SU-DHL-6 (cell line): ENCODE measurements around the gene SRL.

Experiments
- H2AFZ ChIP-seq: fragments of 200-600 bp; sonication (generic); 2 replicates; pipeline ENCODE4 v1.6.1; 2014; ENCODE audit warnings: low read depth, mild to moderate bottlenecking, moderate library complexity, mixed read lengths, antibody characterized with exemption, low read length; ENCODE audit not compliant: severe bottlenecking
- H3F3A ChIP-seq: fragments of 200-600 bp; shearing (Covaris generic); 2 replicates; pipeline ENCODE4 v1.6.0; 2016; ENCODE audit warnings: antibody characterized with exemption, mild to moderate bottlenecking; ENCODE audit not compliant: insufficient read depth
- H3K27ac ChIP-seq: fragments of 200-600 bp; sonication (generic); 2 replicates; pipeline ENCODE4 v1.5.1; 2016; ENCODE audit warnings: low read depth, mild to moderate bottlenecking, low read length, moderate library complexity, mixed read lengths
- H3K27me3 ChIP-seq: fragments of 200-600 bp; sonication (generic), shearing (Covaris generic); 2 replicates; pipeline ENCODE4 v1.6.0; 2014; ENCODE audit warnings: mild to moderate bottlenecking, low read length
- H3K36me3 ChIP-seq: fragments of 200-600 bp; sonication (generic); 2 replicates; pipeline ENCODE4 v1.6.1; 2014; ENCODE audit warnings: mild to moderate bottlenecking, low read length, mixed read lengths
- H3K4me2 ChIP-seq: fragments of 300-600, 200-600 bp; shearing (Covaris generic), sonication (generic); 2 replicates; pipeline ENCODE4 v1.6.0; 2014; ENCODE audit warnings: low read length, low read depth, mild to moderate bottlenecking; ENCODE audit not compliant: poor library complexity, severe bottlenecking
- H3K4me3 ChIP-seq: fragments of 200-600 bp; sonication (generic); 2 replicates; pipeline ENCODE4 v1.5.1; 2014; ENCODE audit warnings: antibody characterized with exemption, low read length, mild to moderate bottlenecking, mixed read lengths; ENCODE audit not compliant: insufficient read depth, poor library complexity, severe bottlenecking
- H3K79me2 ChIP-seq: fragments of 200-600 bp; sonication (generic); 2 replicates; pipeline ENCODE4 v1.6.1; 2014; ENCODE audit warnings: mild to moderate bottlenecking, low read length, moderate library complexity; ENCODE audit not compliant: insufficient read depth
- H3K9ac ChIP-seq: fragments of 200-600 bp; sonication (generic); 2 replicates; pipeline ENCODE4 v1.7.0; 2014; ENCODE audit warnings: mild to moderate bottlenecking, low read length
- H3K9me2 ChIP-seq: fragments of 200-600 bp; sonication (generic); replicated peaks from 2 replicates; pipeline ENCODE4 v1.6.1; 2014; ENCODE audit warnings: low read length; ENCODE audit not compliant: insufficient read depth
- H3K9me3 ChIP-seq: fragments of 200-600 bp; sonication (generic); 2 replicates; pipeline ENCODE4 v1.6.1; 2014; ENCODE audit warnings: low read length, mixed read lengths; ENCODE audit not compliant: insufficient read depth
- H4K20me1 ChIP-seq: fragments of 200-600 bp; sonication (generic); 2 replicates; pipeline ENCODE4 v1.6.1; 2014; ENCODE audit warnings: low read depth, mild to moderate bottlenecking, antibody characterized with exemption, low read length, moderate library complexity, mixed read lengths
- CTCF ChIP-seq: fragments of 200-600 bp; sonication (generic); IDR thresholded peaks from one replicate; pipeline ENCODE4 v1.5.1; 2017; ENCODE audit warnings: antibody characterized with exemption, mild to moderate bottlenecking, low read length, moderate library complexity; ENCODE audit not compliant: insufficient read depth, poor library complexity, severe bottlenecking
- EZH2phosphoT487 ChIP-seq: fragments of 200-600 bp; sonication (generic), shearing (Covaris generic); conservative IDR thresholded peaks from 2 replicates; pipeline ENCODE4 v1.6.1; 2018; ENCODE audit warnings: mild to moderate bottlenecking, antibody characterized with exemption, low read length, moderate library complexity, mixed read lengths

SRL gene

DNA sequence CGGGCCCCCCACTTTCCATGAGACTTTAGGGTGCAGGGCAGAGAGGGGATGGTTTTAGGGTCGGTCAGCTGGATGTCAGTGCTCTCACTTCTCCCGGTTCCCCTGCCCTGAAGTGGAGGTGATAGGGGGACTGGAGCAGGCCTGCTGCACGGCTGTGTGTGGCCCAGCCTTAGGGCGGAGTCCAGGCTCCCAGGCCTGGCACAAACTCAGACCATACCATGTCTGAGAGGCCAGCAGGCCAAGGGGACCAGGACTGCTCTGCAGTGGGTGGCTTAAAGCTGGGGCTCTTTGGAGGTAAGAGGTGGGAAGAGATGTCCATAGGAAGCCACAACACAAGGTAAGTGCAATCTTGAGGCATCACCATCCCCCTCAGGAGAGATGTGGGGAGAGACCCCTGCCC is 22.7 kb upstream of the SRL start:
- Histone ChIP-seq H3K9me3 (no peaks in the 10 kb centered on the region), H3K9me2 (no peaks in the 10 kb centered on the region), H2AFZ (no peak overlapping the region), H3K79me2 (peaks cover 62% of the 10 kb centered on the region), H3K36me3 (0 out of 2 replicates have a peak, but pooled peaks cover 2% of the 10 kb centered on the region), H4K20me1 (no peaks in the 10 kb centered on the region), H3K4me2 (no peak overlapping the region), H3K27me3 (no peaks in the 10 kb centered on the region), H3K4me3 (no peak overlapping the region), H3K9ac (no peak overlapping the region), H3F3A (no peaks in the 10 kb centered on the region), H3K27ac (no peak overlapping the region)
- TF ChIP-seq CTCF = no peak

DNA sequence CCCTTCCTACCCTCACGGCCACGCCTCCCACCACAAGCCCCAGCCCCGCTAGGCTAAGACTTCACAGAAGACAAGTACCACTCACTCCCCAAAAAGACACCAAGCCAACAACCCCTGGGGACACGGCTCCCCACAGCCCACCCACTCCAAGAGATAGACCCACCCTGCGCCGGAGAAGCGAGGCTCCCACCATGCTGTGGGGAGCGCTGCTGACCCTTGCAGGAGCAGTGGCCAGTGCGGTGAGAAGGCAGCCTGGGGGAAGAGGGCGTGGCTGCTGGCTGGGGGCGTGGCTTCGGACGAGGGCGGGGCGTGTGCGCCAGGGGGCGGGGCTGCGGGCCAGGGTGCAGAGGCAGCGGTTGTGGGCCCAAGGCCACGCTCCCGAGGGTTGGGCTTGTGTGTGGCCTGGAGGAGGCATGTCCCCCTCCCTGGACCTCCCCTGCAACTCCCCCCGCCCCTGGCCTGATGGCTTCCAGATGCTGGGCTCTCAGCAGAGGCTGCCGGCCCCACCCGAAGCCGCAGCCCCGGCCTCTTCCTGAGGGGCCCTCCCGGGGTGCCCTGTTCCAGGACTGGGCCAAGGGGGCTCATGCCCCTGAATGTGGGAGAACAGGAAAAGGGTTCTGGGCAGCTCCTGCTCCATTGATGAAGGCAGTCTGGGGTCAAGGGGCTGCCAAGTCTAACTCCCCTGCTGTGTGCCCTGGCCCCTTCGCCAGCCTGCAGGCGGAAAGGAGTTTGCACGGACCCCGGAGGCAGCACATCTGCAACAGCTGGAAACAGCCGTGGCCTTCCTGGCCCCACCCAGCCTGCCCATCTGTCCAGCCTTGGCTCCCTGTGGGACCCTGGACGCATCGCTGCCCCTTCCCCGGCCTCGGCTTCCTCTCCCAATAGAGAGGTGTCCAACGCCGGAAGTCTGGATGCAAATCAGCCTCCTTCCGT is 21.9 kb upstream of the SRL start:
- Histone ChIP-seq H3K79me2 (peaks cover 56% of the 10 kb centered on the region), H3K9me3 (no peaks in the 10 kb centered on the region), H4K20me1 (no peaks in the 10 kb centered on the region), H3K4me3 (no peak overlapping the region), H3K36me3 (0 out of 2 replicates have a peak, but pooled peaks cover 2% of the 10 kb centered on the region), H3K27me3 (no peaks in the 10 kb centered on the region), H3K27ac (no peak overlapping the region), H3F3A (no peaks in the 10 kb centered on the region), H3K4me2 (no peak overlapping the region), H2AFZ (no peak overlapping the region), H3K9me2 (no peaks in the 10 kb centered on the region), H3K9ac (no peak overlapping the region)
- TF ChIP-seq EZH2phosphoT487 (no peak), CTCF (no peak)

- Histone ChIP-seq H3K9ac (no peak overlapping the region), H3K4me2 (no peak overlapping the region), H3F3A (no peaks in the 10 kb centered on the region), H3K27me3 (no peaks in the 10 kb centered on the region), H3K9me2 (no peaks in the 10 kb centered on the region), H3K36me3 (0 out of 2 replicates have a peak, but pooled peaks cover 2% of the 10 kb centered on the region), H3K4me3 (no peak overlapping the region), H3K9me3 (no peaks in the 10 kb centered on the region), H3K27ac (no peak overlapping the region), H3K79me2 (peaks cover 42% of the 10 kb centered on the region), H2AFZ (no peak overlapping the region), H4K20me1 (no peaks in the 10 kb centered on the region)
- TF ChIP-seq EZH2phosphoT487 (no peak), CTCF (no peak)
Observed at GRCh38 chr16:4262303-4262835, 20.5 kb upstream of the SRL start.
